ENCODE measurements around the gene FAM13B. TPM values are rescaled to one million over a fixed set of nuclear protein-coding genes. Genes with fewer than 3 reads are reported as not detected.

The FAM13B gene
- total RNA-seq, 1 experiment from 2014 or later: 13.6 TPM

DNA sequence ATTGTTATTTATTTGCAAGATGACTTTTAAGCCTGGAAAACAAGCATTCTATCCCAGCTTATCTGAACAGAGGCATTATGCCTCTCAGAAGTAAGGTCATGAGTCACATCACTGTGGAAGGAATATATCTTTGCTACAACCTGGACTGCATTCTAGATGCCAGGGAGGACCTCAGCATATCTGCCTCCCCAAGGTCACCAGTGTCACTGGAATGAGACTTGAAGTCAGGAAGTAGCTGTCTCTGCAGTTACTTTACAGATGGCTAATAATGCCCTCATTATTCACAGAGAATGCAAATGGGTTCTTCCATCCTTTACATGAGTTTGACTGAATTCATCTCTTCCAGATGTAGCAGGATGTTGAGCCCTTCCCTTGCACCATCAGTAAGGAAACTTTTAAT, 4.4 kb upstream of the FAM13B start:
- H2AFZ ChIP-seq (ENCODE audit: low read depth, low read length, poor library complexity, severe bottlenecking): no peak overlapping the region
- DNase-seq (ENCODE audit: low read depth, low spot score) (no peak), ATAC-seq (no peak)
- no peaks in the 10 kb centered on the region for H3K9me2 ChIP-seq (ENCODE audit: insufficient read depth)
- no TSS peak for BruUV-seq (replicated peaks)
- no peak overlapping the region for H3K4me2 ChIP-seq (ENCODE audit: low read length)
- no peak overlapping the region for H3K27ac ChIP-seq (ENCODE audit: low read depth, low read length)
- H3K4me3 ChIP-seq (replicated peaks in 1 of 2; ENCODE audit: low read depth in 1 of 2, low read length in 2 of 2): no peak overlapping the region
- H4K20me1 ChIP-seq (ENCODE audit: insufficient read depth): no peaks in the 10 kb centered on the region; the same call in 1 of the 2 replicates
- TF ChIP-seq, protein P1, sequence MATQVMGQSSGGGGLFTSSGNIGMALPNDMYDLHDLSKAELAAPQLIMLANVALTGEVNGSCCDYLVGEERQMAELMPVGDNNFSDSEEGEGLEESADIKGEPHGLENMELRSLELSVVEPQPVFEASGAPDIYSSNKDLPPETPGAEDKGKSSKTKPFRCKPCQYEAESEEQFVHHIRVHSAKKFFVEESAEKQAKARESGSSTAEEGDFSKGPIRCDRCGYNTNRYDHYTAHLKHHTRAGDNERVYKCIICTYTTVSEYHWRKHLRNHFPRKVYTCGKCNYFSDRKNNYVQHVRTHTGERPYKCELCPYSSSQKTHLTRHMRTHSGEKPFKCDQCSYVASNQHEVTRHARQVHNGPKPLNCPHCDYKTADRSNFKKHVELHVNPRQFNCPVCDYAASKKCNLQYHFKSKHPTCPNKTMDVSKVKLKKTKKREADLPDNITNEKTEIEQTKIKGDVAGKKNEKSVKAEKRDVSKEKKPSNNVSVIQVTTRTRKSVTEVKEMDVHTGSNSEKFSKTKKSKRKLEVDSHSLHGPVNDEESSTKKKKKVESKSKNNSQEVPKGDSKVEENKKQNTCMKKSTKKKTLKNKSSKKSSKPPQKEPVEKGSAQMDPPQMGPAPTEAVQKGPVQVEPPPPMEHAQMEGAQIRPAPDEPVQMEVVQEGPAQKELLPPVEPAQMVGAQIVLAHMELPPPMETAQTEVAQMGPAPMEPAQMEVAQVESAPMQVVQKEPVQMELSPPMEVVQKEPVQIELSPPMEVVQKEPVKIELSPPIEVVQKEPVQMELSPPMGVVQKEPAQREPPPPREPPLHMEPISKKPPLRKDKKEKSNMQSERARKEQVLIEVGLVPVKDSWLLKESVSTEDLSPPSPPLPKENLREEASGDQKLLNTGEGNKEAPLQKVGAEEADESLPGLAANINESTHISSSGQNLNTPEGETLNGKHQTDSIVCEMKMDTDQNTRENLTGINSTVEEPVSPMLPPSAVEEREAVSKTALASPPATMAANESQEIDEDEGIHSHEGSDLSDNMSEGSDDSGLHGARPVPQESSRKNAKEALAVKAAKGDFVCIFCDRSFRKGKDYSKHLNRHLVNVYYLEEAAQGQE (IDR thresholded peaks at IDR 0.05; ENCODE audit: low read depth): no peak
- TF ChIP-seq JUND (IDR thresholded peaks at IDR 0.05): no peak
- TF ChIP-seq SIN3A (IDR thresholded peaks at IDR 0.05; ENCODE audit: low read depth): no peak
- POLR2A ChIA-PET: no interaction called here
- intact Hi-C loops (cut with micrococcal nuclease): loop anchor here (2.0 kb wide), 1 partner anchor 282 kb away; the partner anchor contains the start of gene HNRNPA0
- peaks cover 4% of the 10 kb centered on the region for H3K79me2 ChIP-seq (ENCODE audit: insufficient read depth, low read length)
- H3K27me3 ChIP-seq (ENCODE audit: insufficient read depth, low read length): no peaks in the 10 kb centered on the region
- H3K9ac ChIP-seq (ENCODE audit: low read length): no peak overlapping the region
- RAD21 ChIA-PET (ENCODE audit: low non-redundant PET in 1 of 2, low total read pairs in 2 of 2, uncharacterized antibody in 2 of 2, unreplicated experiment in 2 of 2): no interaction called here
- H3K9me3 ChIP-seq (ENCODE audit: control insufficient read depth in 1 of 2, insufficient read depth in 1 of 2, low read depth in 1 of 2, low read length in 2 of 2): no peaks in the 10 kb centered on the region
- H3K4me1 ChIP-seq (ENCODE audit: control insufficient read depth in 1 of 2, insufficient read depth in 2 of 2, low read length in 2 of 2): peaks cover 11 to 22% of the 10 kb centered on the region in 2 experiments
- H3K36me3 ChIP-seq (ENCODE audit: control insufficient read depth in 1 of 2, insufficient read depth in 2 of 2, low read length in 2 of 2): no peaks in the 10 kb centered on the region
- CTCF ChIA-PET: interaction anchor here (1.8 kb wide), 1 partner anchor 28 kb away, joined by 10 read pairs; no protein-coding TSS in a partner anchor
